HG03060 (cell line): ENCODE data around the gene BRD2.

Source experiments
- ATAC-seq: cut with Tn5 transposase; IDR thresholded peaks from one replicate; pipeline ENCODE4 v1.9.1; 2021; ENCODE audit warnings: low read depth, moderate number of reproducible peaks; ENCODE audit not compliant: unreplicated experiment

BRD2 gene

GRCh38 chr6:32983964-32984621, 15.7 kb downstream of the BRD2 start:
- ATAC-seq = no peak

DNA sequence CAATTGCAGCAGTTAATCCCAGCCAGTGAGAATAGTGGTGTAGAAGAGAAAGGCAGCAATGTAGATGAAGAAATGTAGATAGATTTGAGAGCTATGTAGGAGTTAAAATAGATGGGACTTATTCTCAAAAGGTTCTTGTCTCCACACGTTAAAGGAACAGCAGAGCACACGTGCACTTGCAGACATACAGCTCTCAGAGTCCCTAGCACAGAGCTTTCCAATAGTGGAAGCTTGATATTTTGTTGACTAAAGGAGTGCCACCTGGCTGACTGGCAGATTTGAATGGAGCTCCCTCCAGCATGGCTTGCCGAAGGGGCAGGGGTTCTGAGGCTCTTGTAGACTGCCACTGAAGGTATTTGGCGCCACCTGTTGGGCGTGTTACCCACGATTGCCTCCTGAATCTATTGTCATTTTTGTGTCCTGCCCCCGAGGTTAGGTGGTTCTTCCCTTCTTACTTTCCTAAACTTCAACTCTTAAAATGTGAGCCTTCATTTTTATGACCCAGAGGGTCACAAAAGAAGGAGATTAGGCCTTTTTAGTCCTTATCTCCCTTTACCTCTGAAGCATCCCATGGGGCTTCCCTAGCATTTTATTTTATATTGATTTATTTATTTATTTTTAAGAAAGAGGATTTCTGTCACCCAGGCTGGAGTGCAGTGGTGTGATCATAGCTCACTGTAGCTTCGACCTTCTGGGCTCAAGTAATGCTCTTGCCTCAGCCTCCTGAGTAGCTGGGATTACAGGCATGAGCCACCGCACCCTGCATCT, 16.4 kb downstream of the BRD2 start:
- no peak for ATAC-seq

GRCh38 chr6:32989368-32989767, 21.0 kb downstream of the BRD2 start:
- ATAC-seq = no peak

GRCh38 chr6:32991972-32992371, 23.6 kb downstream of the BRD2 start:
- ATAC-seq = no peak

DNA sequence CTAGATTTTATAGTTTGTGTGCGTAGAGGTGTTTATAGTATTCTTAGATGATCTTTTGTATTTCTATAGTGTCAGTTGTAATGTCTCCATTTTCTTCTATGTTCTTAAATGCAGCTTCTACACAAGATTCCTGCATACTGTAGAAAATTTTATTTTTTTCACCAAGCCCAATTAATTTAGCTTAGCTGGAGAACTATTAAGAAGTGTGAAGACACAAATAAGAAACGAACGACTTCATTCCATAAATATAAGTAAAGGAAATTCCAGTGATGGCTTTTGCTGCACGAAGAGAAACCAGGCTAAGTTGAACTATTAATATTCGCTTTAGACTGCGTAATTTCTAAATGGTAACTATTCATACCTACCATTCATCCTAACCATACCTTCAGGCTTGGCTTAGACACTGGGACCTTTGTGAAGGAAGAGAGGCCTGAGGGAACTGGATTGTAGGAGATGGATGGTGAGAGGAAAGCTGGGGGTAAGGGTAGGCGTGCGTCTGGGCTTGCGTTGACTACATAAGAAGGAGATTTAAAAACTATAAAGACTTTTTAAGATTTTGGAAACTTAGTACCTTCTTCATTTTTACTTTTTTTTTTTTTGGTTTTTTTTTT, 25.1 kb downstream of the BRD2 start:
- ATAC-seq = no peak

DNA sequence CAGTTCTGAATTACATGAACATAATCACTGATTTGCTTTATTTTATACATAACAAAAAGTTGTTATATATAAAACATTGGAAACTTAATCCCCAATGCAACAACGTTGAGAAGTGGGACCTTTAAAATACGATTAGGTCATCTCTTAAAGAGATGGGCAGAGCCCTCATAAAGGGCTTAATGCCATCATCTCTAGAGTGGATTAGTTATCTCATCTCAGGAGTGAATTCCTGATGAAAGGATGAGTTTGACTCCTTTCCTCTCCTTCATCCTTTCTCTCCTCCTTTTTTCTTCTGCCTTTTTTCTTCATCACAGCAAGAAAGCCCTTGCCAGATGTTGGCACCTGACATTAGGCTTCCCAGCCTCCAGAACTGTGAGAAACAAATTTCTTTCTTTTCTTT, 27.1 kb downstream of the BRD2 start:
- no peak for ATAC-seq

DNA sequence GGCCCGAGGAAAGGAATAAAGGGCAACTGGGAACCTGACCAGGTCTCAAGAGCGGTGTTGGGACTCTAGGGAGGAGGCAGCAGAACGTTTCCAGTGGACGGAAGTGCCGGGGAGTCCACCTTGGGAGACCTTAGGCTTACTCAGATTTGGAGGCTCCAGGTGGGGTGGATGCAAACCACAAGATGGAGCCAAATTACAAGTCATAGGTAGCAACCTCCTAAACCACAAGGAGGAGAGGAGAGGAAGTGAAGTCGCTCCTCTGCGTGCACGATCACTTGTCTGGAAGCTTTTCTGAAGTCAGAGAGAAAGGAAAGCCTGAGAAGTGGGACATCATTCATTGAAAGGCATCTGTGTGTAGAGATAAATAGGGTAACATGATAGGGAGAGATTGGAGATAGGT, 31.7 kb downstream of the BRD2 start:
- no peak for ATAC-seq

- ATAC-seq = no peak
Measured at GRCh38 chr6:33001685-33002084, 33.3 kb downstream of the BRD2 start.

GRCh38 chr6:33004940-33005339, 36.5 kb downstream of the BRD2 start:
- no peak for ATAC-seq

DNA sequence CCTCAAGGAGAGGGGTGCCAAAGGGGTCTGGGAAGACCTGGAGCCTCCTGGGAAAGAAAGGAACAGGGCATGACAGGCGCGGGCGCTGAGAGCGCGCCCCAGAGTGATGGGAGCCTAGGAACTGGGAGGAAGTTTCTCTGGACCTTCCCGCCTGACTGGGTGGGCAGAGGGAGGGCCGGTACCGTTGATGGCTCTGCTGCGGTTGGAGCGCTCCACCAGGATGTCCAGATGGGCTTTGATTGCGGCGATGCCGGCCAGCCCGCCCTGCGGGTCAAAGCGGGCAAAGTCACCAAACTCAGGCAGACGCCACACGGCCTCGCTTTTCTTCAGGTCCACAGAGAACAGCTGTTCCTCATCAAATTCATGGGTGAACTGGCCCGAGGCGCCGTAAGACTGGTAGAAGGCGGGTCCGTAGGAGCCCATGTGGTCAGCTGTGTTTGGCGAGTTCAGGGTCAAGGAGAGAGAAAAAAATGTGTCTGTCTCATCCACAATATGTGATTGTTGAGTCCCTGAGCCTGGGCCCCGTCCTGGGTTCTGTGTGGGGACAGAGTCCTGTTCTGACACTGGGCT, 39.5 kb downstream of the BRD2 start:
- no peak for ATAC-seq

GRCh38 chr6:33008944-33009861, 40.8 kb downstream of the BRD2 start, which contains the start of gene HLA-DOA:
HLA-DOA (minus strand) TSS chr6:33009591.
- ATAC-seq = peak; percentile 52

DNA sequence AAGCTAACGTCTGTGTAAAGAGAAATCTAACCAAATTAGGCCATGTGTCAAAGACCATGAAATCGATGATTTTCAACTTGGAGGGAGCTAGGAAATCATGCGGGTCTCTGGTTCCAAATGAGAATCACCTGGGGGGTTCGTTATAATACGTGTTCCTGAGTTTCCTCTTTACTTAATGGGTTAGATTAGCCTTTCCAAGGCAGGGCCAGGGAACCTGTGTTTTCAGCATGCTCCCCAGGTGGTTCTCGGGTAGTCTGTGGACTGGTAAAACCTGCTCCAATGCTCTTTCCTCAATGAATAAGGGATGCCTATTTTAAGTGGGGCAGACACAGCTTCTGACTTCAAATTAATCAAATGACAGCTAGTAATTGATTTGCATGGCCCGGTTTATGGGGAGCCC, 42.0 kb downstream of the BRD2 start:
- no peak for ATAC-seq

GRCh38 chr6:33013608-33014007, 45.2 kb downstream of the BRD2 start:
- no peak for ATAC-seq

GRCh38 chr6:33014841-33015634, 46.6 kb downstream of the BRD2 start:
- no peak for ATAC-seq

GRCh38 chr6:33015798-33016197, 47.4 kb downstream of the BRD2 start:
- no peak for ATAC-seq

DNA sequence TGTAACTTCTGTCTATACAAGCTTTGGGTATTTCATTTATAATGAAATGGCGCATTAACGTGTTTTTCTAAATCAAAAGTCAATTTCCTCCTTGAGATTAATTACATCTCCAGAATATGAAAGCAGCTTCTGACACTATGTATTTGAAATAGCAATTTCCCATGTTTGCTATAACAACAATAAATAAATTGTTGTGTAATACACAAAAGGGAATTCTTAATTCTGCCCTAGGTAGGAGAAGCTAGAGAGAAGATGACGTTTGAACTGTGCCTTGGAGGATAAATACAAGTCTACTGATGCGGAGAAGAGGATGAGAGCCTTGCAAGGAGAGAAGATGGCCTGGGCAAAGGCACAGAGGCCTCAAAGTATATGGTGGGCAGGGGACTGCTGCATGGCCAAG, 48.6 kb downstream of the BRD2 start:
- no peak for ATAC-seq

DNA sequence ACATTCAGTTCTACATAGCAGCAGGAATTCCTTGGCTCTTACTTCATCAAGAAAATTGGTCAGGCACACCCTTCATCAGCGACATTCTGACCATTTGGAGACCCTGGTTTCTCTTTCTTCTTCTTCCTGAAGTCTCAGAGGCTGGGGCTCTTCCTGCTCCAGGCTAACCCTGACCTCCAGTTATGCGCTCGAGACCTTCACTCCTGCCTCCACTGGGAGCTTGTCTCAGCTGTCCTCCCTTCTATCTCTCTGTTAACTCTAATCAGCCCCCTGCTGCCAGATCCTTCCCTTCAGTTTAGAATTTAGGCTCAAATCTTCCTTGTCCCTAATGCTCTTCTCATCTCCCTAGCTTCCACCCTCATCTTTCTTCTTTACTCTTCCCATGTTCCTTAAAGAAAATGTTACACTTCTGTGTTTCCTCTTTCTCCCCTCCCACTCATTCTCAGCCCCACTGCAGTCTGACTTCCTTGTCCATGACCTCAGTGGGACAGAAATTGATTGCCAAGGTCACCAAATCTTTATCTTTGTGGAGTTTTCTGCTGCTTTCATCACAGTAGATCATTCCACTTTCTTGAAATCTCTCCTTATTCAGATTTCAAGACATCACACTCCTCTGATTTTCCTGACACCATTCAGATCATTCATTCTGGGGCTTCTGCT, 49.4 kb downstream of the BRD2 start:
- no peak for ATAC-seq

- no peak for ATAC-seq
Measured at GRCh38 chr6:33018418-33018817, 50.0 kb downstream of the BRD2 start.

DNA sequence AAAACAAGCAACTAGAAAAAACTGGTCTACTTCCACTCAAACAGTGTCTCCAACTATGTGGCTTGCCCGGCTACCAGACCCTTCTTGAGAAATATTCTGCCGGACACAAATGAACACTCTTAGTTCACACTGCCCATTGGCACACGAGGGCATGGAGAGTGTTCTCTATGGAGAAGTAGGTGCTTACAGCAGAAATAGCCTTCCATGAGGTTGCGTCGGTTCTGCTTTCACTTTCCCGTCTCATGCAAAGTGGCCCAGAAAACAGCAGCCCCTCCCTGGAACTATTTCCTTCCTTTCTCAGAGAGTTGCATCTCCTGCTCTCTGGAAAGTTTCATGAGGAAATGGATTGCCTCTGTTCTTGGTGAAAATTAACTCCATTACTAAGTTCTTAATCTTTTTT, 50.5 kb downstream of the BRD2 start:
- ATAC-seq = no peak
